Colonic mucosa (tissue), 4 donors: ENCODE measurements around the gene MTR. TPM values are rescaled to one million over a fixed set of nuclear protein-coding genes. Genes with fewer than 3 reads are reported as not detected.

ENCODE experiments used
- DNase-seq: peaks from one replicate; pipeline ENCODE4 v3.0.0-alpha.2; 2020
- H3K27ac ChIP-seq: fragments of 200-600 bp; one replicate; pipeline ENCODE4 v1.8.0; 2021
- H3K27me3 ChIP-seq: fragments of 200-600 bp; one replicate; pipeline ENCODE4 v1.8.0; 2021
- H3K36me3 ChIP-seq: fragments of 200-600 bp; one replicate; pipeline ENCODE4 v1.8.0; 2021
- H3K4me1 ChIP-seq: fragments of 200-600 bp; one replicate; pipeline ENCODE4 v1.8.0; 2021; ENCODE audit warnings: mild to moderate bottlenecking
- H3K4me3 ChIP-seq: fragments of 200-600 bp; one replicate; pipeline ENCODE4 v1.8.0; 2021
- H3K9ac ChIP-seq, 2 donors: one replicate each; pipeline ENCODE4 v1.7.0; 2013; ENCODE audit warnings: control low read depth in 2 of 2, low read depth in 2 of 2, low read length in 2 of 2
- H3K9me3 ChIP-seq: fragments of 200-600 bp; one replicate; pipeline ENCODE4 v1.8.0; 2021
- intact Hi-C: fragments of 100-400 bp; cut with DNase I; formaldehyde crosslinking; loops from one replicate; pipeline ENCODE4 v1.14.1; 2022
- total RNA-seq, 2 donors: library from RNA; stranded (reverse); fragmentation: NEBNext Ultra II Directional in 1 of 2; extraction: Animal tissue kit (Norgen Biotek cat#: 25700) in 1 of 2; gene quantifications; one replicate each; pipeline ENCODE4 v1.2.1, GENCODE V29; 2021
- TF ChIP-seq, protein P1 (sequence below): fragments of 200-600 bp; IDR thresholded peaks from one replicate; pipeline ENCODE4 v1.8.0; 2022; ENCODE audit warnings: antibody characterized with exemption, mild to moderate bottlenecking
- donor health status: healthy.
- donor health status: DM: no; HTN: no; CAD: no.
- donor health status: DM: no; HTN: no; CAD: no.

The MTR gene
- total RNA-seq, 2 donors from 2014 or later = 20.5 to 24.4 TPM

DNA sequence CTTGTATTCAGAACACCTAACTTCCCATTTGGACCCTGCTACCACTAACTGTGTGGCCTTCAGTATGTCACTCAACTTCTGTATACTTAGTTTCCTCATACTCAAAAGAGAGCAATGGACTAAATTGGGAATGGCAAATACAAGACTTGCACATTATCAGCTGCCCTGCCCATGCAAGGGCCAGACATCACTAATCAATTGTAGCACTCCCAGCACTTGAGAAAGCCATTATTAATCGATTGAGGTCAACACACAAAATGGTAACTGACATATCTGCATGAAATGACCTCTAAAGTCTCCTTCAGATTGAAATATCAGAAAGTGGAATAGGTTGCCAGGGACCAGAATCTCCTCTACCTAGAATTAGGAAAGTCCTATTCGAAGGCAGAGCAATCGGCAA, 149.9 kb downstream of the MTR start:
- TF ChIP-seq, protein P1, sequence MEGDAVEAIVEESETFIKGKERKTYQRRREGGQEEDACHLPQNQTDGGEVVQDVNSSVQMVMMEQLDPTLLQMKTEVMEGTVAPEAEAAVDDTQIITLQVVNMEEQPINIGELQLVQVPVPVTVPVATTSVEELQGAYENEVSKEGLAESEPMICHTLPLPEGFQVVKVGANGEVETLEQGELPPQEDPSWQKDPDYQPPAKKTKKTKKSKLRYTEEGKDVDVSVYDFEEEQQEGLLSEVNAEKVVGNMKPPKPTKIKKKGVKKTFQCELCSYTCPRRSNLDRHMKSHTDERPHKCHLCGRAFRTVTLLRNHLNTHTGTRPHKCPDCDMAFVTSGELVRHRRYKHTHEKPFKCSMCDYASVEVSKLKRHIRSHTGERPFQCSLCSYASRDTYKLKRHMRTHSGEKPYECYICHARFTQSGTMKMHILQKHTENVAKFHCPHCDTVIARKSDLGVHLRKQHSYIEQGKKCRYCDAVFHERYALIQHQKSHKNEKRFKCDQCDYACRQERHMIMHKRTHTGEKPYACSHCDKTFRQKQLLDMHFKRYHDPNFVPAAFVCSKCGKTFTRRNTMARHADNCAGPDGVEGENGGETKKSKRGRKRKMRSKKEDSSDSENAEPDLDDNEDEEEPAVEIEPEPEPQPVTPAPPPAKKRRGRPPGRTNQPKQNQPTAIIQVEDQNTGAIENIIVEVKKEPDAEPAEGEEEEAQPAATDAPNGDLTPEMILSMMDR = no peak
- Histone ChIP-seq H3K9ac (no peak overlapping the region), H3K4me3 (no peak overlapping the region), H3K27ac (no peak overlapping the region), H3K9me3 (no peaks in the 10 kb centered on the region), H3K4me1 (no peaks in the 10 kb centered on the region), H3K36me3 (no peaks in the 10 kb centered on the region), H3K27me3 (no peaks in the 10 kb centered on the region)
- DNase-seq = no peak
- intact Hi-C loops = no loop called here

DNA sequence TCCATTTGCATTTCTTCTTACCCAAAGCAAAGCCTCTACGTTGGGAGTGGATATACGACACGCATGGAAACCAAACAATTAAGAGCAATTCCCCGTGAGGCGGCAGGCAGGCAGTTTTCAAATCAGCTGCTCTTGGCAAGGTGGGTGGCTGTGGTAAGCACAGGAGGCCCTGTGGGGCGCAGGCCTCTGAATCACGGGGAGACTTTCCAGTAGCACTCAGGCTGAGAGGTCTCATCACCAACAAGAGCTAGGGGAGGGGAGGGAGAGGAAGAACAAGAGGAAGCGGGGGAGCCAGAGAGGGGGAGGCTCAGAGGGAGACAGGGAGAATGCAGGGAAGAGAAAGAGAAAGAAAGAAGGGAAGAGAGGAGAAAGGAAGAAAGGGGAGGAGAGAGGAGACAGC, 152.7 kb downstream of the MTR start:
- no peak overlapping the region for H3K9ac ChIP-seq
- H3K36me3 ChIP-seq = no peaks in the 10 kb centered on the region
- DNase-seq = no peak
- H3K4me3 ChIP-seq = no peak overlapping the region
- no peak overlapping the region for H3K27ac ChIP-seq
- H3K9me3 ChIP-seq = no peaks in the 10 kb centered on the region
- intact Hi-C loops = no loop called here
- no peaks in the 10 kb centered on the region for H3K4me1 ChIP-seq
- TF ChIP-seq, protein P1 = no peak
- no peaks in the 10 kb centered on the region for H3K27me3 ChIP-seq

DNA sequence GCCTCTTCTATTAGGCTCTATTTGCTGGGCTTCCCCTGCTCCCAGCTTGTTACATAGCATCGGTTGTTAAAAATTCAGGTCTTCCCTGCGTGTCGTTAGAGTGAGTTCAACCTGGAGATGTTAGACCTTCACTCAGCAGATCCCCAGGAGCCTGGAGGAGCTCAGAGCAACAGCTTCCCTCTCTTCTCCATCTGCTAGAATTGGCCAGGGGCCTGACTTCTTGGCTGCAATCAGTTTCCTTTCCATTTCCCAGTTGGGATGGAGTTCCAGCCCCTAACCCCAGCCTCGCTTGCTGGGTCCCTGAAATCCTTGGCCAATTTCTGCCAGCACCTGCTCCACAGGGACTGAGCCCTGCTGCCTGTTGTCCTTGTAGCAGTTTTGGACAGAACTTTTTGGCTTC, 153.3 kb downstream of the MTR start:
- no peak overlapping the region for H3K9ac ChIP-seq
- H3K36me3 ChIP-seq = no peaks in the 10 kb centered on the region
- H3K27me3 ChIP-seq = no peaks in the 10 kb centered on the region
- H3K27ac ChIP-seq = no peak overlapping the region
- intact Hi-C loops = no loop called here
- DNase-seq = no peak
- no peaks in the 10 kb centered on the region for H3K4me1 ChIP-seq
- H3K4me3 ChIP-seq = no peak overlapping the region
- H3K9me3 ChIP-seq = no peaks in the 10 kb centered on the region
- TF ChIP-seq, protein P1 = no peak

DNA sequence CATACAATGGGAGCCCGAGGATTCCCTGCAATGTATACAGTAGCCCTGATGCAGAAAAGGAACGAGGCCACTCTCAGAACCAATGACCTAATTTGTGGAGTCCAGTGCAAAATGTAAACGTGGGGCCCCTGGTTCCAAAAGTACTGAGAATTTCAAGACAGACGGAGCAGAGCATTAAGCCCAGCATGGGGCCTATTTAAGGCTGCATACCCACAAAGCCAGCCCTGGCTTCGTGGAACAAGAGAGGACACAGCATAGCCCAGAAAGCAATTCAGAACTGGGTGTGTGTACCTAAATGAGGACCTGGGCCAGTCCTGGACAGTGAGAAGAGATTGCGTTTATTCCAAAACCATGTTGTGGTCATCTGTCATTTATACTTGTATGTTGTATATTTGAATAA, 153.9 kb downstream of the MTR start:
- TF ChIP-seq, protein P1 = no peak
- intact Hi-C loops = no loop called here
- Histone ChIP-seq H3K27me3 (no peaks in the 10 kb centered on the region), H3K9me3 (no peaks in the 10 kb centered on the region), H3K4me3 (no peak overlapping the region), H3K36me3 (no peaks in the 10 kb centered on the region), H3K4me1 (no peaks in the 10 kb centered on the region), H3K27ac (no peak overlapping the region), H3K9ac (no peak overlapping the region)
- no peak for DNase-seq

DNA sequence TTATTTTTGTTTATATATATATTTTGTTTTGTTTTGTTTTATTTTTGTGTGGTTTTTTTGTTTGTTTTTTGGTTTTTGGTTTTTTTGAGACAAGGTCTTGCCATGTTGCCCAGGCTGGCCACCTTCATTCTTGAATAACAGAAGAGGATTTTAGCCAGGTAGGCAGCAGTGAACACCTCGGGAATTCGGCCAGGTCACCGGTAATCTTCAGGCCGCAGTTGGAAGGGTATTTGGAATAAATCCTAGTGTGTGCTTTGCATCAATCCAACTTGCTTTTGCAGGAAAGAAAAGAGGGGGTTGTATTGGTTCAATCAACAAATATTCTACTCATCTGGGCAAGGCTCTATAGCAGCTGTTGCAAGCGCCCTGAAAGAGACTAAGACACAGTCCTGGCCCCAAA, 155.3 kb downstream of the MTR start:
- TF ChIP-seq, protein P1 = no peak
- Histone ChIP-seq H3K9ac (no peak overlapping the region), H3K4me3 (no peak overlapping the region), H3K36me3 (no peaks in the 10 kb centered on the region), H3K9me3 (no peaks in the 10 kb centered on the region), H3K27ac (no peak overlapping the region), H3K4me1 (no peaks in the 10 kb centered on the region), H3K27me3 (no peaks in the 10 kb centered on the region)
- no peak for DNase-seq
- intact Hi-C loops = no loop called here

DNA sequence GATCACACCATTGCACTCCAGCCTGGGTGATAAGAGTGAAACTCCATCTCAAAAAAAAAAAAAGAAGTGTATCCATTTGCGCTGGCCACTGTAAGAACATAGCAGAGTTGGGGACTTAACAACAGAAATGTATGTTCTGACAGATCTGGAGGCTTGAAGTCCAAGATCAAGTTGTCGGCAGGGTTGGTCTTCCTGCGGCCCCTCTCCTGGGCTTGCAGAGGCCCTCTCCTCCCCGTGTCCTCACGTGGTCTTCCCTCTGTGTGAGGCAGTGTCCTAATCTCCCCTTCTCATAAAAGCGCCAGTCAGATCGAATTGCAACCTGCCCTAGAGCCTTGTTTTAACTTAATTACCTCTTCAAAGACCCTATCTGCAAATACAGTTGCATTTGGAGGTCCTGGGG, 156.6 kb downstream of the MTR start:
- no peaks in the 10 kb centered on the region for H3K4me1 ChIP-seq
- no peak for DNase-seq
- no peak overlapping the region for H3K9ac ChIP-seq
- H3K4me3 ChIP-seq = no peak overlapping the region
- no peak overlapping the region for H3K27ac ChIP-seq
- no peaks in the 10 kb centered on the region for H3K36me3 ChIP-seq
- intact Hi-C loops = no loop called here
- no peaks in the 10 kb centered on the region for H3K9me3 ChIP-seq
- TF ChIP-seq, protein P1 = no peak
- H3K27me3 ChIP-seq = no peaks in the 10 kb centered on the region
